Measurements from ENCODE around the gene POLA1. TPM values are rescaled to one million over a fixed set of nuclear protein-coding genes. Genes with fewer than 3 reads are reported as not detected.

Gene POLA1
- total and polyA plus RNA-seq, 2 experiments from 2014 or later: 4.9 to 19.0 TPM

DNA sequence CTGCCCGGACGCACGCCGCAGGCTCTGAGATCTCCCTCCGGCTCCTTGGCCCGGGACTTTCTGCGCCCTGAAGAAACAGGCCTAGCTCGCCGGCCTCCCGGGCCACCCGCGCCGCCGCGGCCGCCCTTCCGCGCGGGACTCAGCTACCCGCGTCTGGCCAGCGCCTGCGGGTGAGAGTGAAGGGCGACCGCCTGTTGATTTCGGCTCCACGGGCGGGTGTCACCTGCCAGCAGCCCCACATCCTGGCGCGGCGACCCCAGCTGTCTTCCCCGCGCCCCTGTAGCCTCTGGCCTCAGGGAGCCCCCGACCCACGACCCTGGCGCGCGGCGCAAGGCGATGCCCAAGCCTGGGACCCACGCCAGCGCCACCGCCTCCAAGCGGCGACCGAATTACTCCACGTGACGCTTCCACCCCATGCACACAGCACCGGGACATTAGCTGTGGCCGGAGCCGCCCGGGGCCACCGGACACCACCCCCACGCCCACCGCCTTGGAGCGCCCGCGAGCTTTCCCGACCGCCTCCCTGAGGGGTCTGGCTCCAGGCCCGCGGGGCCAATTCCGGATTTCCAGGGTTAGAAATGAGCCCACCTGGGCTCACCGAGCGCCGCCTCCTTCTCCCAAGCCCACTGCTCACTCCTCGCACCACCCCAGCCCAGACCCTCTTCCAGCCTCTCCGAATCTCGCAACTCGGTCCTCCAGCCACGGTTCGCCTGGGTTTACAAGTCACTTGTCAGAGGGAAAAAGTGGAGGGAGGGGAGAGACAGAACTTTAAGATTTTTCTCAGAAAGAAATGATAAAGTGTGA is 311.9 kb downstream of the POLA1 start:
- Histone ChIP-seq H2AFZ (peak overlapping the region; percentile 40), H3K9me3 (ENCODE audit: low read depth) (no peaks in the 10 kb centered on the region), H3K27me3 (peaks cover 98% of the 10 kb centered on the region), H3K79me2 (no peaks in the 10 kb centered on the region), H3K4me2 (peak overlapping the region; percentile 83), H3K9me2 (replicated peaks; ENCODE audit: insufficient read depth) (no peaks in the 10 kb centered on the region), H3K4me1 (ENCODE audit: insufficient read depth) (peaks cover 33% of the 10 kb centered on the region), H3K36me3 (replicated peaks; ENCODE audit: insufficient read depth, low read depth) (no peaks in the 10 kb centered on the region), H3K27ac (no peak overlapping the region), H3K4me3 (peak overlapping the region; percentile 4), H4K20me1 (ENCODE audit: insufficient read depth, poor library complexity, severe bottlenecking) (no peaks in the 10 kb centered on the region)
- TF ChIP-seq EZH2 (IDR thresholded peaks at IDR 0.05; ENCODE audit: borderline replicate concordance): peak; percentile 95
- TF ChIP-seq, protein P1, sequence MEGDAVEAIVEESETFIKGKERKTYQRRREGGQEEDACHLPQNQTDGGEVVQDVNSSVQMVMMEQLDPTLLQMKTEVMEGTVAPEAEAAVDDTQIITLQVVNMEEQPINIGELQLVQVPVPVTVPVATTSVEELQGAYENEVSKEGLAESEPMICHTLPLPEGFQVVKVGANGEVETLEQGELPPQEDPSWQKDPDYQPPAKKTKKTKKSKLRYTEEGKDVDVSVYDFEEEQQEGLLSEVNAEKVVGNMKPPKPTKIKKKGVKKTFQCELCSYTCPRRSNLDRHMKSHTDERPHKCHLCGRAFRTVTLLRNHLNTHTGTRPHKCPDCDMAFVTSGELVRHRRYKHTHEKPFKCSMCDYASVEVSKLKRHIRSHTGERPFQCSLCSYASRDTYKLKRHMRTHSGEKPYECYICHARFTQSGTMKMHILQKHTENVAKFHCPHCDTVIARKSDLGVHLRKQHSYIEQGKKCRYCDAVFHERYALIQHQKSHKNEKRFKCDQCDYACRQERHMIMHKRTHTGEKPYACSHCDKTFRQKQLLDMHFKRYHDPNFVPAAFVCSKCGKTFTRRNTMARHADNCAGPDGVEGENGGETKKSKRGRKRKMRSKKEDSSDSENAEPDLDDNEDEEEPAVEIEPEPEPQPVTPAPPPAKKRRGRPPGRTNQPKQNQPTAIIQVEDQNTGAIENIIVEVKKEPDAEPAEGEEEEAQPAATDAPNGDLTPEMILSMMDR (IDR thresholded peaks at IDR 0.05; ENCODE audit: poor library complexity): no peak
- peak; percentile 86 for TF ChIP-seq EZH2phosphoT487 (IDR thresholded peaks at IDR 0.05; ENCODE audit: low read depth, severe bottlenecking, unreplicated experiment)
- DNase-seq (ENCODE audit: low spot score): no peak
- 2% methylated on average over 53 of the region's 72 CpGs for WGBS (ENCODE audit: low lambda C conversion rate, missing lambda C conversion rate)

DNA sequence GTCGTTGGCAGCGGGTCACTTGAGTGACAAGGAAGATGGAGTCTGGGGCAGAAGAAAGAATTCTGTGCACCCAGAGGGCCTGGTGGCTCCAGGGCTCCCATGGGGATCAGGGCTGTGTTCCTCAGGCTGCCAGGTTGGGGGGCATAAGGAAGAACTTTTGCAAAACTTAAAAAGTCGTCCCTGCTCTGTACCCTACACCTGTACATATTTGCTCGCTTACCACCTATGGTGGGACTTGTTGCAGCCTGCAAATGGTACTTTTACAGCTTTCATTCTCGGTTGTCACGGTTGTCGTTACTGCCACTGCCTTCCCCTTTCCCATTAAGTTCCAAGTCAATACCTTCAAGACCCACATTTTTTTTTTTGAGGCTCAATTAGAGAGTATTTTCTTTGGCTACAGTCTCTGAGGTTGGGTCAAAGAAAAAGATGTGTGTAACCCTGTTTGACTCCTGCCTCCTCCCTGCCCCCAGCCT is 312.9 kb downstream of the POLA1 start:
- Histone ChIP-seq H2AFZ (peak overlapping the region; percentile 25), H3K4me2 (peak overlapping the region; percentile 83), H4K20me1 (ENCODE audit: insufficient read depth, poor library complexity, severe bottlenecking) (no peaks in the 10 kb centered on the region), H3K27ac (no peak overlapping the region), H3K27me3 (peaks cover 98% of the 10 kb centered on the region), H3K36me3 (replicated peaks; ENCODE audit: insufficient read depth, low read depth) (no peaks in the 10 kb centered on the region), H3K79me2 (no peaks in the 10 kb centered on the region), H3K4me3 (no peak overlapping the region), H3K9me3 (ENCODE audit: low read depth) (no peaks in the 10 kb centered on the region), H3K4me1 (ENCODE audit: insufficient read depth) (peaks cover 33% of the 10 kb centered on the region), H3K9me2 (replicated peaks; ENCODE audit: insufficient read depth) (no peaks in the 10 kb centered on the region)
- 4% methylated on average over 7 of the region's 7 CpGs for WGBS (ENCODE audit: low lambda C conversion rate, missing lambda C conversion rate)
- no peak for DNase-seq (ENCODE audit: low spot score)
- TF ChIP-seq EZH2phosphoT487 (IDR thresholded peaks at IDR 0.05; ENCODE audit: low read depth, severe bottlenecking, unreplicated experiment) (peak; percentile 56), EZH2 (IDR thresholded peaks at IDR 0.05; ENCODE audit: borderline replicate concordance) (no peak)

DNA sequence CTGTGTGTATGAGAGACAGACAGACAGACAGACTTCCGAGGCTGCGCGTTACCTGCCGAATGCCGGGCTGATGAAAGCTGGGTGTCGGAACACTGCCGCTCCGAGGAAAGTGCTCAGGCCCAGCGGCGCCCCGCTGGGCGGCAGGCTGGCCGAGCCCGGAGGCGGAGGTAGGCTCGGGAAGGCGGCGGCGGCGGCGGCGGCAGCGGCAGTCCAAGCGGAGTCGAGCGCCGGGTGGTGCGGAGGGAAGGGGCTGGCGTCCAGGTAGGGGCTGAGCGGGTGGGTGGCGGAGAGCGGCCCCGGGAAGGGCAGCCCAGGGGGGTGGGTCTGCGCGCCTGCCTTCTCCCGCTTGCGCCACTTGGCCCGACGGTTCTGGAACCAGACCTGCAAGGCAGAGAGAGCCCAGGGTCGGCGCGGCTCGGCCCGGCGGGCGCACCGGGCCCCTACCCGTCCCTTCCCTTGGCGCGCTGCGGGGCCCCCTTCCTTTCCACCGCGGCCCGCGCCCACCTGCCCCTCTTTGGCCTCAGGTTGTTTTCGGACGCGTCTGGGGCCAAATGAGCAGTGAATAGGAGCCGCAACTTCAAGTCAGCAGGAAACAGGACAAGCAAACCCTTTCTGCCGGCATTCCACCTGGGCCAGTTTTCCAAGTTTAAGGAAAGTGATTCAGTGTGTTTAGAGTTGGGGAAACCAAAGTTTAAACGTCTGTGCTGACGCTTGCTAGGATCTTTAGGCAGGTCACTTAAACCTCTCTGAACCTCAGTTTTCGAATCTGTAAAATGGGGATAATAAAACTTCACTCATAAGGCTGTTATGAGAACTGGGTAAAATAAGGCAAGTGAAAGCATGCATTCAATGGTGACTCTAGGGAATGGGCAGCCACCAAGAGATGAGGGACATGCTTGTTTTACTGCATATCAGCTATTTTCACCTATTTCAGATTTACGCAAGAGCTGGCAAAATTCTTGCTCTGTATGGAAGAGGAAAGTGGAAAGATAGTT is 313.6 kb downstream of the POLA1 start:
- peak; percentile 99 for TF ChIP-seq EZH2 (IDR thresholded peaks at IDR 0.05; ENCODE audit: borderline replicate concordance)
- peak; percentile 89 for TF ChIP-seq EZH2phosphoT487 (IDR thresholded peaks at IDR 0.05; ENCODE audit: low read depth, severe bottlenecking, unreplicated experiment)
- TF ChIP-seq, protein P1 (IDR thresholded peaks at IDR 0.05; ENCODE audit: poor library complexity): no peak
- Histone ChIP-seq H3K27ac (no peak overlapping the region), H2AFZ (peak overlapping the region; percentile 25), H3K9me2 (replicated peaks; ENCODE audit: insufficient read depth) (no peaks in the 10 kb centered on the region), H3K36me3 (replicated peaks; ENCODE audit: insufficient read depth, low read depth) (no peaks in the 10 kb centered on the region), H3K79me2 (no peaks in the 10 kb centered on the region), H3K4me3 (no peak overlapping the region), H3K27me3 (peaks cover 98% of the 10 kb centered on the region), H3K9me3 (ENCODE audit: low read depth) (no peaks in the 10 kb centered on the region), H3K4me1 (ENCODE audit: insufficient read depth) (peaks cover 34% of the 10 kb centered on the region), H3K4me2 (peak overlapping the region; percentile 72), H4K20me1 (ENCODE audit: insufficient read depth, poor library complexity, severe bottlenecking) (no peaks in the 10 kb centered on the region)
- DNase-seq (ENCODE audit: low spot score): no peak
- WGBS (ENCODE audit: low lambda C conversion rate, missing lambda C conversion rate): 5% methylated on average over 46 of the region's 64 CpGs

Measured in hepatocyte (in vitro differentiated cells).